ENCODE results near the gene OR14A2. TPM values are rescaled to one million over a fixed set of nuclear protein-coding genes. Genes with fewer than 3 reads are reported as not detected.
"Not testable (repeated sequence)": the region's sequence is repeated elsewhere in the genome, so short reads cannot be mapped to it uniquely, and the experiment has no call there.

Gene OR14A2
- total RNA-seq, 2 donors from 2014 or later = not detected

DNA sequence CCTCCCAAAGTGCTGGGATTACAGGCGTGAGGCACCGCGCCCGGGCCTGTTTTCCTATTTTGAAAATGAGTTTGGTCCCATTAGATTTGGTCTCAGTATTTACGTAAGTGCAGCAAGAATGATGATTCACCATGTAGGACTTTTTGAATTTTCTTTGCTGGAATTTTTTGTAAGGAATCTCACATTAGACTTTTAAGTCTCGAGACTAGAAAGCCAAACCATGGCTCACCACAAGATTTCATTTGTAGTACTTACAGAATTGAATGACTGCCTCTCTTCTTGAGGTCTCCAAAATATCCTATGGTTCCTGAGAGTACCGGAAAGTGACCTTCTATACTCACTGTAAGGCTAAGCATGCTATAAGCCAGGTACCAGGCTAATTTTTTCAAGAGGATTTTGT, 325 bp downstream of the OR14A2 start:
- H3K27me3 ChIP-seq (replicated peaks; ENCODE audit: insufficient read depth) = no peaks in the 10 kb centered on the region
- TF ChIP-seq, protein P1, sequence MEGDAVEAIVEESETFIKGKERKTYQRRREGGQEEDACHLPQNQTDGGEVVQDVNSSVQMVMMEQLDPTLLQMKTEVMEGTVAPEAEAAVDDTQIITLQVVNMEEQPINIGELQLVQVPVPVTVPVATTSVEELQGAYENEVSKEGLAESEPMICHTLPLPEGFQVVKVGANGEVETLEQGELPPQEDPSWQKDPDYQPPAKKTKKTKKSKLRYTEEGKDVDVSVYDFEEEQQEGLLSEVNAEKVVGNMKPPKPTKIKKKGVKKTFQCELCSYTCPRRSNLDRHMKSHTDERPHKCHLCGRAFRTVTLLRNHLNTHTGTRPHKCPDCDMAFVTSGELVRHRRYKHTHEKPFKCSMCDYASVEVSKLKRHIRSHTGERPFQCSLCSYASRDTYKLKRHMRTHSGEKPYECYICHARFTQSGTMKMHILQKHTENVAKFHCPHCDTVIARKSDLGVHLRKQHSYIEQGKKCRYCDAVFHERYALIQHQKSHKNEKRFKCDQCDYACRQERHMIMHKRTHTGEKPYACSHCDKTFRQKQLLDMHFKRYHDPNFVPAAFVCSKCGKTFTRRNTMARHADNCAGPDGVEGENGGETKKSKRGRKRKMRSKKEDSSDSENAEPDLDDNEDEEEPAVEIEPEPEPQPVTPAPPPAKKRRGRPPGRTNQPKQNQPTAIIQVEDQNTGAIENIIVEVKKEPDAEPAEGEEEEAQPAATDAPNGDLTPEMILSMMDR (IDR thresholded peaks at IDR 0.05) = no peak
- H3K4me3 ChIP-seq = no peak overlapping the region
- H3K4me1 ChIP-seq (ENCODE audit: control insufficient read depth in 1 of 2, low read depth in 2 of 2) = no peaks in the 10 kb centered on the region
- H3K27ac ChIP-seq = no peak overlapping the region
- peaks cover 4% of the 10 kb centered on the region for H3K9me3 ChIP-seq
- ATAC-seq (ENCODE audit: insufficient number of reproducible peaks, low FRiP score, low read depth) (no peak), DNase-seq (ENCODE audit: low spot score) (no peak)
- H3K36me3 ChIP-seq = no peaks in the 10 kb centered on the region

DNA sequence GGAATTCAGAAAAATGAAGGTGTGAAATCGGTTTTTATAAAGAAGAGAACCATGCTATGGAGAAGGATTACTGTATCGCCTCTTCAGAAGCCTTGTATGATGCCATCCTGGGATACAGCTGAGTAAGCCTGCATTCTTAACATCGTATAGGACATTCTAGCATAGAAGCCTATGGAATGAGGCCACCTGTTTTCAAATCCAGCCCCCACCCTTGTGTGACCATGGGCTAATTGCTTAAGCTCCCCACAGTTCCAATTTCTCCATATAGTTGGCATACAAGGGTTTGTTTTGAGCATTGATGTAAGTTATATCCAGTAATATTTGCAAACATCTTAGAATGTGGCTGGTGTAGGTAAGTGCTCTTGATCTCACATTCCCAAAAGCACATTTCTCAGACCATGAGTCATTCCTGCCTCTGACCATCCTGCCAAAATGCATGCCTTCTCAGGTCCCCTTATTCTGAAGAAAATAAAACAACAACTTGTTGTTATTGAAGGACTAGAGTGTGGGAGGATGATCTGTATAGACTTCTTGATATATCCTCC, 1.5 kb downstream of the OR14A2 start:
- Histone ChIP-seq H3K9me3 (peaks cover 4% of the 10 kb centered on the region), H3K27me3 (replicated peaks; ENCODE audit: insufficient read depth) (no peaks in the 10 kb centered on the region), H3K4me1 (ENCODE audit: control insufficient read depth in 1 of 2, low read depth in 2 of 2) (no peaks in the 10 kb centered on the region), H3K4me3 (no peak overlapping the region), H3K36me3 (no peaks in the 10 kb centered on the region), H3K27ac (no peak overlapping the region)
- ATAC-seq (ENCODE audit: insufficient number of reproducible peaks, low FRiP score, low read depth) (no peak), DNase-seq (ENCODE audit: low spot score) (no peak)
- TF ChIP-seq, protein P1 (IDR thresholded peaks at IDR 0.05) = no peak

- H3K4me3 ChIP-seq; DNase-seq (ENCODE audit: low spot score); ATAC-seq (ENCODE audit: insufficient number of reproducible peaks, low FRiP score, low read depth); H3K36me3 ChIP-seq; H3K27ac ChIP-seq; H3K4me1 ChIP-seq (ENCODE audit: control insufficient read depth in 1 of 2, low read depth in 2 of 2); H3K27me3 ChIP-seq (replicated peaks; ENCODE audit: insufficient read depth); H3K9me3 ChIP-seq: not testable (repeated sequence)
Observed at GRCh38 chr1:247742215-247742760, 5.7 kb downstream of the OR14A2 start.

DNA sequence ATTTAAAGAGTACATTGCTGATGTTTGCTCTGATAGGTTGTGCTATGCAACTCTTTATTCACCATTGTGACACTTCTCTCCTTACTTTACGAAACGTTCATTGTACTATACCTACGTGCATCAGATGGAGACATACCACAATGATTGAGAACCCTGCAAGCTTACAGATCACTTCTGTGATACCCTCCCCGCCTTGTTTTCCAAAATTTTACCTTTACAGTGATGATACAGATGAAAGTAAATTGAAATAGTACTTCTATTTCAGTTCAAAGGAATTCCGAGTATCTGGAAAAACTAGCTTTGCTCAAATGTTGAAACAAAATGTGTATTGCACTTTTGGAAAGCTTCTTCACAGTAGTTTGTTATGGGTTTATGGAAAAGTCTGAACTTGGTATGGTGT, 6.2 kb downstream of the OR14A2 start:
- H3K4me3 ChIP-seq = no peak overlapping the region
- no peak for DNase-seq (ENCODE audit: low spot score)
- TF ChIP-seq, protein P1 (IDR thresholded peaks at IDR 0.05) = no peak
- no peak for ATAC-seq (ENCODE audit: insufficient number of reproducible peaks, low FRiP score, low read depth)
- H3K36me3 ChIP-seq = no peaks in the 10 kb centered on the region
- H3K27me3 ChIP-seq (replicated peaks; ENCODE audit: insufficient read depth) = no peaks in the 10 kb centered on the region
- H3K4me1 ChIP-seq (ENCODE audit: control insufficient read depth in 1 of 2, low read depth in 2 of 2) = no peaks in the 10 kb centered on the region
- H3K9me3 ChIP-seq = no peaks in the 10 kb centered on the region
- H3K27ac ChIP-seq = no peak overlapping the region

DNA sequence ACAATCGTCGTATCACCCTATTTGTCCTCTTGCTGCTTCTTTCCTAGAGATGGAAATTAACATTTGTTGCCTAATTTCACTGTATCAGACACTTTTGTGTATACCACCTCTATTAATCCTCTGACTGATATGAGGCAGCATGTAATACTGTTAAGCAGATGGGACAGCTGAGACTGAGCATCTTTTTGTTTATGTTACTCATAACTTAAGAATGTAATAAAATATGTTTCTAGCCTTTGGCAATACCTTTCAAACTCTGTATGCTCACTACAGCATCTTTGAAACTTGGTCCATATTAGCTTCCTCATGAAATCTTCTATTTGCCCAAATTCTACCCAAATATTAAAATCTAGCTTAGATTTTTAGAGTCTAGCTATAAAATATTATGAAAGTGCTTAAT, 7.2 kb downstream of the OR14A2 start:
- Histone ChIP-seq H3K27me3 (replicated peaks; ENCODE audit: insufficient read depth) (no peaks in the 10 kb centered on the region), H3K9me3 (no peaks in the 10 kb centered on the region), H3K4me3 (no peak overlapping the region), H3K36me3 (no peaks in the 10 kb centered on the region), H3K4me1 (ENCODE audit: control insufficient read depth in 1 of 2, low read depth in 2 of 2) (no peaks in the 10 kb centered on the region), H3K27ac (no peak overlapping the region)
- DNase-seq (ENCODE audit: low spot score) (no peak), ATAC-seq (ENCODE audit: insufficient number of reproducible peaks, low FRiP score, low read depth) (no peak)
- TF ChIP-seq, protein P1 (IDR thresholded peaks at IDR 0.05) = no peak

GRCh38 chr1:247738315-247738714, 9.6 kb downstream of the OR14A2 start, which contains the start of gene OR14K1:
TSS of gene OR14K1 (plus strand) at chr1:247738615. CDS start at chr1:247738615, 0 bp downstream.
- Histone ChIP-seq H3K9me3 (no peaks in the 10 kb centered on the region), H3K27ac (no peak within 1 kb of the TSS), H3K36me3 (no peaks in the 10 kb centered on the region), H3K27me3 (replicated peaks; ENCODE audit: insufficient read depth) (no peaks in the 10 kb centered on the region), H3K4me3 (no peak within 1 kb of the TSS), H3K4me1 (ENCODE audit: control insufficient read depth in 1 of 2, low read depth in 2 of 2) (no peaks in the 10 kb centered on the region)
- DNase-seq (ENCODE audit: low spot score) (no peak), ATAC-seq (ENCODE audit: insufficient number of reproducible peaks, low FRiP score, low read depth) (no peak)
- TF ChIP-seq, protein P1 (IDR thresholded peaks at IDR 0.05) = no peak
